Measurements from ENCODE around the gene ERCC4. TPM values are rescaled to one million over a fixed set of nuclear protein-coding genes. Genes with fewer than 3 reads are reported as not detected.
A peak's percentile ranks its signal among the peaks of the same experiment; 100 is the strongest.
"Not testable (repeated sequence)": the region's sequence is repeated elsewhere in the genome, so short reads cannot be mapped to it uniquely, and the experiment has no call there.

The ERCC4 gene
- total RNA-seq, 1 experiment from 2014 or later, result 18.8 TPM

- TF ChIP-seq CTCF (conservative IDR thresholded peaks at IDR 0.05; ENCODE audit: low read depth, low read length), result peak; percentile 52
- H3K27ac ChIP-seq (ENCODE audit: low read depth, low read length, poor library complexity, severe bottlenecking); H3K4me3 ChIP-seq (ENCODE audit: low read depth, low read length, poor library complexity, severe bottlenecking); BruUV-seq (replicated peaks); intact Hi-C loops (cut with micrococcal nuclease; ENCODE audit: unreplicated experiment); CTCF ChIA-PET; H3K36me3 ChIP-seq (ENCODE audit: insufficient read depth, low read length, poor library complexity, severe bottlenecking); H3K9me3 ChIP-seq (ENCODE audit: low read depth, low read length, poor library complexity, severe bottlenecking); POLR2A ChIA-PET (ENCODE audit: low non-redundant PET); H3K4me1 ChIP-seq (ENCODE audit: insufficient read depth, low read length, poor library complexity, severe bottlenecking); H3K27me3 ChIP-seq (replicated peaks; ENCODE audit: insufficient read depth, low read depth, low read length, poor library complexity): not testable (repeated sequence)
- peak; percentile 31 for DNase-seq (ENCODE audit: low spot score)
Measured at GRCh38 chr16:13904822-13905221, 15.1 kb upstream of the ERCC4 start.

GRCh38 chr16:13906168-13907089, 13.5 kb upstream of the ERCC4 start:
- CTCF ChIA-PET, result no interaction called here
- BruUV-seq (replicated peaks), result no TSS peak

GRCh38 chr16:13907431-13907830, 12.5 kb upstream of the ERCC4 start:
- no peaks in the 10 kb centered on the region for H3K36me3 ChIP-seq (ENCODE audit: insufficient read depth, low read length, poor library complexity, severe bottlenecking)
- BruUV-seq (replicated peaks), result no TSS peak
- H3K9me3 ChIP-seq (ENCODE audit: low read depth, low read length, poor library complexity, severe bottlenecking), result peaks cover 7% of the 10 kb centered on the region
- no peak for TF ChIP-seq EZH2 (IDR thresholded peaks at IDR 0.05; ENCODE audit: borderline replicate concordance, low read depth, low read length, poor library complexity, severe bottlenecking)
- TF ChIP-seq CTCF (conservative IDR thresholded peaks at IDR 0.05; ENCODE audit: low read depth, low read length), result no peak
- no peak for DNase-seq (ENCODE audit: low spot score)
- H3K4me1 ChIP-seq (ENCODE audit: insufficient read depth, low read length, poor library complexity, severe bottlenecking), result no peaks in the 10 kb centered on the region
- no peak overlapping the region for H3K4me3 ChIP-seq (ENCODE audit: low read depth, low read length, poor library complexity, severe bottlenecking)
- intact Hi-C loops (cut with micrococcal nuclease; ENCODE audit: unreplicated experiment), result no loop called here
- H3K27ac ChIP-seq (ENCODE audit: low read depth, low read length, poor library complexity, severe bottlenecking), result no peak overlapping the region
- CTCF ChIA-PET, result no interaction called here
- POLR2A ChIA-PET (ENCODE audit: low non-redundant PET), result interaction anchor here (0.5 kb wide), 1 partner anchor 13 kb away, joined by 3 read pairs; the partner anchor contains the start of gene ERCC4
- peaks cover 6% of the 10 kb centered on the region for H3K27me3 ChIP-seq (replicated peaks; ENCODE audit: insufficient read depth, low read depth, low read length, poor library complexity)

More at GRCh38 chr16:13906168-13907089, 13.5 kb upstream of the ERCC4 start:
- no peak overlapping the region for H3K4me3 ChIP-seq (ENCODE audit: low read depth, low read length, poor library complexity, severe bottlenecking)
- no peaks in the 10 kb centered on the region for H3K9me3 ChIP-seq (ENCODE audit: low read depth, low read length, poor library complexity, severe bottlenecking)
- H3K27ac ChIP-seq (ENCODE audit: low read depth, low read length, poor library complexity, severe bottlenecking), result no peak overlapping the region
- DNase-seq (ENCODE audit: low spot score), result peak; percentile 38
- no peak for TF ChIP-seq EZH2 (IDR thresholded peaks at IDR 0.05; ENCODE audit: borderline replicate concordance, low read depth, low read length, poor library complexity, severe bottlenecking)
- TF ChIP-seq CTCF (conservative IDR thresholded peaks at IDR 0.05; ENCODE audit: low read depth, low read length), result no peak
- POLR2A ChIA-PET (ENCODE audit: low non-redundant PET), result no interaction called here
- H3K27me3 ChIP-seq (replicated peaks; ENCODE audit: insufficient read depth, low read depth, low read length, poor library complexity), result peaks cover 6% of the 10 kb centered on the region
- no peaks in the 10 kb centered on the region for H3K4me1 ChIP-seq (ENCODE audit: insufficient read depth, low read length, poor library complexity, severe bottlenecking)
- intact Hi-C loops (cut with micrococcal nuclease; ENCODE audit: unreplicated experiment), result no loop called here
- H3K36me3 ChIP-seq (ENCODE audit: insufficient read depth, low read length, poor library complexity, severe bottlenecking), result no peaks in the 10 kb centered on the region

All from A673 (cell line).